ENCODE data around the gene SCARB1. TPM values are rescaled to one million over a fixed set of nuclear protein-coding genes. Genes with fewer than 3 reads are reported as not detected.

SCARB1 gene
- total RNA-seq, 1 donor from 2014 or later: 20.8 TPM

DNA sequence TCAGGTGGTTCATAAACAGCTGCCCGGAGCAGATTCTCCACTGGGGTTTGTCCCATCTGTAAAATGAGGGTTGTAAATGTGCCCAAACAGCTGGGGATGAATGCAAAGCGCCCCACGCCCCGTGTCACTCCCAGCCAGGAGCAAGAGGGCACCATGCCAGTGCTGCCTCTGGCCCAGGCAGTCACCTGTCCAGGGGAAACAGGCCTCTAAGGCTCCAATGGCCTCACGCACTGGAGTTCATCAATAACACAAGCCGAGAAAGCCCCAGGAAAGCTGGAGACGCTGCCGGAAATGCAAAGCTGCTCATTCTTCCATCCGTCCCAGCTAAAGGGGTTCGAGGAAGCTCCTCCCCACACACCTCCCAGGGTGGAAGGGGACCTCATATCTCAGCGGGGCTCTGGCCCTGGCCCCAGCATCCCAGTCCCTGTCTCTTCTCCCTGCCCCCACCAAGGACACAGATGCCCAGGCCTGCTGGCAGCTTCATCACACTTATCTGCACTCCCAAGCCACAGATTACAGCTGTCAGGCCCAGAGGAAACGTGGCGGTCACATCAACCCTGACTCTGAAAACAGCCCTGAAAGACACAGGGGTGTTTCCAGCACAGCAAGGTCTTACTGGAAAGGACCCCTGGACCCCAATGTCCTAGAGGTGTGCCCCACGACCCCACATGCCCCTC lies 21.5 kb downstream of the SCARB1 start:
- DNase-seq (ENCODE audit: low spot score): no peak

DNA sequence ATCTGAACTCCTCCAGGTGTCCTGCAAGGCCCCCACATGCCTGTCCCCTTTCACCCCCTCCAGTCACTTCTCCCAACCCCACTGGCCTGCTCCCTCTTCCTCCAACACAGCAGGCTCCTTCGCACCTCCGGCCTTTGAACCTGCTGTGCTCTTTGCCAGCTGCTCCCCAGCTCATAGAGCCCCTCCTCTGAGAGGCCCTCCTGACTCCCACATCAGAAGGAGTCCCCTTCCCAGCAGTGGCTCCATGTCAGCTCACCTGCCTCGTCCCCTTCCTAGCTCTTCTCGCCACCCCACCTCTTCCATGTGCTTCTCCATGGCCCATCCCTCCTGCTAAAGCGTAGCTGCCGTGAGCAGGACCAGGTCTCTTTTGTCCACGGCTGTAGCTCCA lies 22.1 kb downstream of the SCARB1 start:
- DNase-seq (ENCODE audit: low spot score): no peak

DNA sequence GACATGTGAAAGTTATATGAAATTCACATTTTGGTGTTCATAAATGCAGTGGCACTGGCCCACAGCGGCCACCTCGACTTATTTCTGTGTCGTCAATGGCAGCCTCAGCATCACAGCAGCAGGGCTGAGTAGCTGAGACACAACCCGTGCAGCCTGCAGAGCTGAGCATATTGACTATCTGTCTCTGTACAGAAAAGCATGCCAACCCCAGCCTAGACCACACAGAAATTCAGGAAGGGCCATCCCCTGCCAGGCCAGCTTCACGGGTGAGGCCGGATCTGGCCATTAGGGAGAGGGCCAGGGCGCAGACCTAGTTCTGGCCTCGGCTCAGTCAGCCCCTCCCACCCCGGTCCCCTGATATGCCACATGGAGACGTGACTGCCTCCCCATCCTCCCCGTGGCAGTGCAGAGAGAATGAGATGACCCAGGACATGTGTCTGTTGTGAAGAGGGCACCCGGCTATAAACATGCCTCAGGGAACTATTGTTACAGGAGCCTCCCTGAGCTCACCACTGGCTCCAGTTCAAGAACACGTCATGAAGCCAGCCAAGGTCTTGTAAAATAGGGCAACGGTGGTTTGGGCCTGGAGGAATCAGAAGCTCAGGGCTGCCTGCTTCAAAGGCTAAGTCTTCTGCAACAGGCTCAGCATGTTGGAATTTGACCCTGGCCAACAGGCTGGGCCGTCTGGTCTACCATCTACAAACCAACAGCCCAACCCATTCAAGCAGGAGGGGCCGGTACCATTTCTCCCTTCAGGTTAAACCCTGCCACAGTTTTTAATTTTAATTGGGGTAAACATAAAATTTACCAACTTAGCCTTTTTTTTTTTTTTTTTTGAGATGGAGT lies 25.5 kb downstream of the SCARB1 start:
- peak; percentile 85 for DNase-seq (ENCODE audit: low spot score)

DNA sequence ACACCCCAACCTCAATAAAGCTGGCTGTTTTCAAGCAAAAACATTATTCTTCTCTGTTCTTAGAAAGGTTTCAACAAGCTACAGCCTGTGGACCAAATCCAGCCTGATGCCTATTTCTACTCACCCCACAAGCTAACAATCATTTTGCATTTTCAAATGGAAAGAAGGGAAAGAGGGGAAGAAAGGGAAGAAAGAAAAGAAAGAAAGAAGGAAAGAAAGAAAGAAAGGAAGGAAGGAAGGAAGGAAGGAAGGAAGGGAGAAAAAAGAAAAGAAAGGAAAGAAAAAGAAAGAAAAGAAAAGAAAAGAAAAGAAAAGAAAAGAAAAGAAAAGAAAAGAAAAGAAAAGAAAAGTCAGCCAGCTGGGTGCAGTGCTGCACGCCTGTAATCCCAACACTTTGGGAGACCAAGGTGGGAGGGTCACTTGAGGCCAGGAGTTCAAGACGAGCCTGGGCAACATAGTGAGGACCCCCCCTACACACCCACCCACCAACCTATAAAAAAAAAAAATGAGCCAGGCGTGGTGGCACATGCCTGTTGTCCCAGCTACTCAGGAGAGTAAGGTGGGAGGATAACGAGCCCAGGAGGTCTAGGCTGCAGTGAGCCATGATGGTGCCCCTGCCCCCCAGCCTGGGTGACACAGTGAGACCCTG lies 26.3 kb downstream of the SCARB1 start:
- no peak for DNase-seq (ENCODE audit: low spot score)

DNA sequence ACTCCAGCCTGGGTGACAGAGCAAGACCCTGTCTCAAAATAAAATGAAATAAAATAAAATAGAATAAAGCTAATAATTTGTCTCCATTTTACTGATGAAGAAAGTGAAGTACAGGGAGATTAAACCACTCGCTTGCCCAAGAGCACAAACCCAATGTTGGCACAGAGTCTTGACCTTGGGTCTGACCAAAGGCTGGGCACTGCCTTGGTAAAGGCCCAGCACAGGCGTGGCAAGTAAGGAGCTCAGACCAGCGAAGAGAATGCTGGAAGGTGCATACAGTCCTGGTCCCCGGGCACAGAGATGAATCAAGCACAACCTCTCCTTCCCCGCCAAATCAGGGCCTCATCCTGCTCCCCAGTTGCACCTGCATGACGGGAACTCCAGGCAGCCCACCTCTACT lies 26.9 kb downstream of the SCARB1 start:
- no peak for DNase-seq (ENCODE audit: low spot score)

DNA sequence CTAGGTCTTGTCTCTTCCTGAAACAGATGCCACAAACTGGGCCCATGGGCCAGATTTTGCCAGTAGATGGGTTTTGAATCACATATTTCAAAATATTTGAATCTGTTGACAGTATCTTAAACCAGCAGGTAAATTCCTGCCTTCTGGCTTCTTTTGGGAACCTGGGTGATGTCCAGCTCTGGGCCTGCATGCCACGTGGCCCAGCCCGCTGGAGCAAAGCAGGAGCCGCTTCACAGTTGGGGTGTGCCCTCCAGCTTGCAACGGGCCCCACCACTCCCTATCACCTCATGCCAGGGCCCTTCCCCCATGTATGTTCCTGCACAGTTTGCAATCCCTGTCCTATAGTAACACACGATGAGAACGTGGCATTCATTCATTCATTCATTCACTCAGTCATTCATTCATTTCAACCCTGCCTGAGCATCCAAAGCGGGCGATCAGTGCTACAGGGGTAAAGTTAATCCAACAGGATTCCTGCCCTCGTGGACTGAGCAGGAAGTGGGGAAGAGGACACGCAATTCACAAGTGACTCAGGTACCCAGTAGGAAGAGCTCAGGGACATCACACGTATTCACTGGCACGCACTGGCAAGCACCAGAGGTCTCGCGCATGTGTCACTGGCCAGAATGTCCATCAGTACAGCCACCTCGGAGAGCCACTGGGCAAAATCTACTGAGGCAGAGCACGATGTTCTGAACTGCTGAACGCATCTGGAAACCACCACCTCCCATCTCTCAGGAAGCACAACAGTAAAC lies 27.8 kb downstream of the SCARB1 start:
- DNase-seq (ENCODE audit: low spot score): no peak

DNA sequence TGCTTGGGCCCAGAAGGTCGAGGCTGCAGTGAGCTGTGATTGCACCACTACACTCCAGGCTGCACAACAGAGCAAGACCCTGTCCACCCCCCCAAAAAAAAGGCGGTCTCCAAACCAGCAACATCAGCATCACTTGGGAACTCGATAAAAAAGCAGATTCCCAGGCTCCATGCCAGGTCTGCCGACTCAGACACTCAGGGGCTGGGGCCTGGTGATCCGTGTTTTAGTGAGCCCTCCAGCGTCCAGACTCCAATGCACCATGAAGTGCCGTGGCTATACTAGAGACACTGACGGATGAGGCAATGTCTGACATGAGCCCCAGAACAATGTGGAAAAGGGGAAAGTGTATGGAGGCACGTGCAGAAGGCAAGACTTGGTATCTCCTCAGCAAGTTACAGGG lies 28.8 kb downstream of the SCARB1 start:
- no peak for DNase-seq (ENCODE audit: low spot score)

DNA sequence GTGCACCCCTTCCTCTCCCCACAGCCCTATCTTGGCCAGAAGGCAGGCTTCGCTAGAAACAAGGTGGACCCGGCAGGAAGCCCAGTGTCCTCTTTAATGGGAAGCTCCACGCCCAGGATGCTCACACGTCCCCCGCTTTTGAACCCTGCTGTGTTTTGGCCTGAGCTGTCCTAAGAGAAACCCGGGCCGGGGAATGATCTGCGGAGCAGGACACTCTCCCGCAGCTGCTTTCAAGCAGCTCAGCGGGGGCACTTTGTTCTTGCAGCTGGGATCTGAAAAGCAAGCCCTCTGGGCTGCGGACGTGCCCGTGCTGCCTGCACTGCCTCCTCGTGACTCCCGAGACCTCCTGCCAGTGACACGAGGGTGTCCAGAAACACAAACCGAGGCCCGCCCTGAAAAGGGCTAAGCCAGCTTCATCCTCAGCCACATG lies 30.0 kb downstream of the SCARB1 start:
- no peak for DNase-seq (ENCODE audit: low spot score)

DNA sequence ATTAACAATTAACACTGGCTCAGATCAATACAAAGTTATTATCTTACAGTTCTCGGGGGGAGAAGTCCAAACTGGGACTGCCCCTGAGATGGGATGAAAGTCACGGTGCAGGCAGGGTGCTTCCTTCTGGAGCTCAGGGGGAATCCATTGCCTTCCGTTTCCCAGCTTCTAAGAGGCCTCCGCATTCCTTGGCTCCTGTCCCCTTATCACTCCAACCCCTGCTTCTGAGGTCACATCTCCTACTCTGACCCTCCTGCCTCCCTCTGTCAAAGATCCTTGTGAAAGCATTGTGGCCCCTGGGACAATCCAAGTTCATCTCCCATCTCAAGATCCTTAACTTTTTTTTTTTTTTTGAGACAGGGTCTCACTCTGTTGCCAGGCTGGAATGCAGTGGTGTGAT lies 30.8 kb downstream of the SCARB1 start:
- DNase-seq (ENCODE audit: low spot score): no peak

DNA sequence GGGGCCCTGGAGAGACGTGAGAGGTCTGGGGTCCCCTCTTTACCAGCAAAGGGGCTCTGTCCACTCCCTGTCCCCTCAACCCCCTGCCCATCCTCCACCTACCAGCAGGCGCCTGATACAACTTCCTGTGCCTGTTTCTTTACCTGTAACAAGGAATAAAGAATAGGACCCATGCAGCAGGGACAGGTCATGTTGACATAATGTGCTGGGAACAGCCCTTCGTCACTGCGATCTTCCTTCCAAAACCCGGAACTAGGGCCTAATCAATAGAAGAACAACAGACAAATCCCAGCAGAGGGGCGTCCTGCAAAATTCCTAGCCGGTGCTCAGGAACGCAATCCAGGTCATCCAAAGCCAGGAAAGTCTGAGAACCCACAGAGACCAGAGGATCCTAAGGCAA lies 32.1 kb downstream of the SCARB1 start:
- DNase-seq (ENCODE audit: low spot score): no peak

DNA sequence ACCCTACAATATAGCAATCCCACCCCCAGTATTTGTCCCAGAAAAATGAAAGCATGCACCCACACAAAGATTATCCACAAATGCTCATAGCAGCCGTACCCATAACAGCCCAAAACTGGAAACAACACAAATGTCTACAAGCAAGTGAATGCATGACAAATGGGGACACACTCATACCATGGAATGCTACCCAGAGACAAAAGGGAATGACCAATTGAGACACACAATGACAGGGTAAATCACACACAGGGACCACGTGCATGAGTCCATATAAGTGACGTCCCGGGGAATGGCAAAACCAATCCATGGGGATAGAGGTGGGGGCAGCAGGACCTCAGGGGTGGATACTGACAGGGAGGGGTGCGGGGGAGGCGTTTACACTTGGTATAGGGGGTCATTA lies 33.4 kb downstream of the SCARB1 start:
- no peak for DNase-seq (ENCODE audit: low spot score)

DNA sequence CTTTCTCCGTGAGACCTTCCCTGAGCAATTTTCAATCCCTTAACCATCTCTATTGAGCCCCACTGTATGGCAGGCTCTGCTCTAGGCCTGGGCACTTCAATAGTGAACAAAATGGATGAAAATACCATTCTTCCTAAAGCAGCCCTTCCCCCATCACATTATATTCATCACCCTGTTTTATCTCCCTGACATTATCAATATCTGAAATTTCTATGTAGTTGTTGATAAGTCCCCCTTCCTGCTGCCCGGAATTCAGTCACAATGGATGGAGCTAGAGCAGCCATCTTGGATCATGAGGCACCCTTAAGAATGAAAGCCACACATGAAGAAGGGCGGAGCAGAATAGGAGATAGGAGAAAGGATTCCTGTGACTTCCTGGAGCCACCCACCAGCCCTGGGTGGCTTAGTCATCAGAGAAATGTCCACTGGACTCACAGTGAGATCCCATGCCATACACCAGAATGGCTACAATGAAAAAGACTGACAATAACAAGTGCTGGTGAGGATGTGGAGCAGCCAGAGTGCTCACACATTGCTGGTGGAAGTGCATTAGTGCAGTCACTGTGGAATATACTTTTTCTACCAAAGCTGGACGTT lies 33.9 kb downstream of the SCARB1 start:
- no peak for DNase-seq (ENCODE audit: low spot score)

DNA sequence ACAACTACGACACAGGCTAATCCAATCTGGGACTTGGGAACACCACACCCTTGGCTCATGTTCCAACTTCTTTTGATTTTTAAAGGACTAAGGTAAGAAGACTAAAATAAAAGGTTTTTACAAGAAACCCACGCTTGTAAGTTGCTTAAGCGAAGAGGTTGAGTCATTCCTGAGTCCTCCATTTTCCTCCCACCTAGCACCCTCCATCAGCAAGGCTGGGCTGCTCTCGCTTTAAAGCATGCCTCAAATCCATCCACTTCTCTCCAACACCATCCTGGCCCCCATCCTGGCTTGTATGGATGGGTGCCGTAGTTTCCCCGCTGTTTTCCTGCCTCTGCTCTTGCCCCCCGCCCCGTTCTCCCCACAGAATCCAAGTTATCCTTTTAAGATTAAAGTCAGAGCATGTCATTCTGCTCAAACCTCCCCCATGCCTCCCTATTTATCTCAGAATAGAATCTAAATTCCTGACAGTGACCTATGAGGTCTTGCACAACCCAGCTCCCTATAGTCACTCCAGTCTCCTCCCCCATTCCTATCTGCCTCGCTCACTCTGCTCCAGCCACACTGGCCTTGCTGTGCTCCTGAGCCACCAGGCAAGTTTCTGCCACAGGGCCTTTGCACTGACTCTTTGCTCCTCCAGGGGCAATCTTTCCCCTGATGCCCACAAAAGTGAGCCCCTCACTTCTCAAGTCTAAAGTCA lies 34.5 kb downstream of the SCARB1 start:
- no peak for DNase-seq (ENCODE audit: low spot score)

DNA sequence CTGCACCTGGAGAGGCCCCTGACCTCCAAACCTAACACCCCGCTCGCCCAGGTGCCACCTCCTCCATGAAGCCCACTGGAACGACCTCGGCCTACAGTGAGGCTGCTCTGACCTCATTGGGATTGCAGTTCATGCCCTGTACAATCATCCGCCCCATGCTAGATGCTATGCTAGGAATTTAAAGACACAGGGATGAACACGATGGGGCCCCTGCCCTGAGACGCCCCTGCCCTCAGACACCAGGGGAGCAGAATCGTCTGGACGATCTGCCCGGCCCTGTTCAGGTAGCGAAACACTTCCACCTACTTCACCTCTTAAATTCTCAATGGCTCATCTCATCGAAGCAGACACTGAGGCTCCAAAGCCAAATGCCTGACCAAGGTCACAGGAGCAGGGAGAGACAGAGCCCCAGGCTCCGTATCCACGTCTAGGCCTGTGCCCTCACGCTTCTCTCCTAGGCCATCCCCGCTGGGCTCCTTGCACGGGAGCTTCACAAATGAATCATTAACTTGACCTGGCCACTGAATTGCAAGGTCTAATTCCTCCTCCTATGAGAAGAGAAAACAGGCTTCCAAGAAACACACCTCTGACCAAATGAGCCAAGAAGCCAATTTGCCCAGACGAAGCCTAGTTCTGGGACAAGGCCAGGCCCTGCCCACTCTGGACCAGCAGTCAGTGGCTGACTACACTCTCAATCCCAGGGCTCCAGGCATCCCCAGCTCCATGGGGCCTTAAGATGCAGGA lies 35.2 kb downstream of the SCARB1 start:
- DNase-seq (ENCODE audit: low spot score): no peak

DNA sequence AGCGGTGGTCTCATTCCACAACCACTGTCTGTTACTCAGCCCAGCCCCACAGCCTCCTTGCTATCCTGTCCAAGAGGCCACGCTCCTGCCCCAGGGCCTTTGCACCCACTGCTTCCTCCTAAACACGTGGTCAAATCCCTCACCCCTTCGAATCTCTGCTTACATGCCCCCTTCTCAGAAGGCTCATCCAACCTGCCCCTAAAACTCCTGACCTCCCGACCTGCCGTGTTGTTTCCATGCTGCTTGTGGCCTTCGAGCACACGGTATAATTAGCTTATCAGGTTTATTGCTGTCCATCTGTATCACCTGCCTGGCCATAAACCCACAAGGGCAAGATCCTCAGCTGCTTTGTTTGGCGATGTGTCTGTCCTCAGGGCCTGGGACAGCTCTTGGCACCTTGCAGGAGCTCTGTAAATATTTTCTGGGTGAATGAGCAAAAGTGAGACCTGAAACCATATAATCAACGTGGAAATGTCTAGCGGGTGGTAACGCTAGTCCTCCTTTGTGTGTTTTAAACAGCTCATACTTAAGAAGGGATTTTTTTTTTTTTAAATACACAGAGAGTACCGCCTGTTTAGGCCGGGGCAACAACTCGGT lies 36.0 kb downstream of the SCARB1 start:
- DNase-seq (ENCODE audit: low spot score): no peak

DNA sequence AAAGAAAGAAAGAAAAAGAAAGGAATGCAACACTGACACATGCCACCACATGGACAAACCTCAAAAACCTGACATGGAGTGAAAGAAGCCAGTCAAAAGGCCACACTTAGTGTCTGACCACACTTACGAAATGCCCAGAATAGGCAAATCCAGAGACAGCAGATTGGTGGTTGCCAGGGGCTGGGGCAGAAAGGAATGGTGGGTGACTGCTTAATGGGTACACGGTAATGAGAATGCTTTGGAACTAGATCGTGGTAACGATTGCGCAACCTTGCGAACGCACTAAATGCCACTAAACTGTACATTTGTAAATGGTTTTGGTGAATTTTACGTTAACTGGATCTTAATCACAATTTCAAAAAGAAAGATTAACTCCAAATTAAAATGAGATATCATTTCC lies 39.5 kb downstream of the SCARB1 start:
- DNase-seq (ENCODE audit: low spot score): no peak

DNA sequence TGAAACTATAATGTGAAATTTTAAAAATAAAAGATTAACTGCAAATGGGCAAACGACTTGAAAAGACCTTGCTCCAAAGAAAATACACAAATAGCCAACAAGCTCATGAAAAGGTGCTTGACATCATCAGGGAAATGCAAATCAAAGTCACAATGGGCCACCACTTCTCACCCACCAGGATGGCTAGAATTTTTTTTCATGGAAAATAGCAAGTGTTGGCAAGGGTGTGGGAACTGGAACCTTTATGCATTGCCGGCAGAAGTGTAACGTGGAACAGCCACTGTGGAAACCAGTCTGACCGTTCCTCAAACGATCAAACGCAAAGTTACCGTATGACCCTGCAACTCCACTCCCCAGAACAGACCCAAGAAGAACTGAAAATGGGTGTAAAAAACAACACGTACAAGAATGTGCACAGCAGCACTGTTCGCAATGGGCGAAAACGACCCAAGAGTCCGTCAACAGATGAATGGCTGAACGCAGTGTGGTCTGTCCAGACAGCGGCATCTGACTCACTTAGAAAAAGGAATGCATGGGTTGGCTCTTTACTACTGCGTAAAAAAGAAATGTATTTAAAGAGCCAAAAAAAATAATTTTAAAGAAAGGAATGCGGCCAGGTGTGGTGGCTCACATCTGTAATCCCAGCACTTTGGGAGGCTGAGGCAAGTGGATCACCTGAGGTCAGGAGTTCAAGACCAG lies 40.2 kb downstream of the SCARB1 start:
- DNase-seq (ENCODE audit: low spot score): no peak

DNA sequence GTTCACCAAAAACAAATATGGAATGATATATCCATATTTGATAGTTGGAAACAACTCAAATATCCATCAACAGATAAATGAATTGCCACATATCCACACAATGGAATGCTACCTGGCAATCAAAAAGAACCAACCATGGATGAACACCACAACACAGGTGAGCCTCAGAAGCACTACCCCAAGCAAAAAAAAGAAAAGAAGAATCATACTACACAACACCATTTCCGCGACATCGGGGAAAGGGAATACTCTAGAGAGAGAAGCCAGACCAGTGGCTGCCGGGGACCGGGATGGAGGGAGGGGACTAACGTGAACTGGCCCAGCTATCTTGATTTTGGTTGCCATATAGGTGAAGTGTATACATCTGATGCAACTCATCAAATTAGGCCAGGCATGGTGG lies 41.4 kb downstream of the SCARB1 start:
- DNase-seq (ENCODE audit: low spot score): no peak
